WTC11 (cell line): Measurements from ENCODE around the gene FRAT2.

ENCODE experiments used
- ATF2 ChIP-seq: sonication (generic); formaldehyde crosslinking; IDR thresholded peaks from 2 replicates; pipeline ENCODE4 v1.8.1; 2022; ENCODE audit warnings: low read depth, missing genetic modification reagents, borderline replicate concordance
- CBFB ChIP-seq: sonication (generic); formaldehyde crosslinking; IDR thresholded peaks from 2 replicates; pipeline ENCODE4 v1.8.1; 2022; ENCODE audit warnings: mild to moderate bottlenecking, low read depth, missing genetic modification reagents
- CREM ChIP-seq: sonication (generic); formaldehyde crosslinking; IDR thresholded peaks from 2 replicates; pipeline ENCODE4 v1.8.1; 2022; ENCODE audit warnings: mild to moderate bottlenecking, missing genetic modification reagents, moderate library complexity
- CTCF ChIP-seq: fragments of 200-600 bp; IDR thresholded peaks from 2 replicates; pipeline ENCODE4 v1.8.0; 2022; ENCODE audit warnings: antibody characterized with exemption
- ELF4 ChIP-seq: sonication (generic); formaldehyde crosslinking; IDR thresholded peaks from 2 replicates; pipeline ENCODE4 v1.8.1; 2022; ENCODE audit warnings: low read depth, mild to moderate bottlenecking, moderate library complexity, missing genetic modification reagents
- GTF2I ChIP-seq: fragments of 250-450 bp; sonication (Bioruptor Pico); conservative IDR thresholded peaks from 2 replicates; pipeline ENCODE4 v1.4.0; 2021; ENCODE audit warnings: mild to moderate bottlenecking
- IRF1 ChIP-seq: sonication (generic); formaldehyde crosslinking; IDR thresholded peaks from 2 replicates; pipeline ENCODE4 v1.8.0; 2023; ENCODE audit warnings: missing genetic modification reagents
- IRF2 ChIP-seq: sonication (generic); formaldehyde crosslinking; IDR thresholded peaks from 2 replicates; pipeline ENCODE4 v1.8.0; 2022; ENCODE audit warnings: low read depth, missing genetic modification reagents, borderline replicate concordance
- SMAD4 ChIP-seq: sonication (generic); formaldehyde crosslinking; IDR thresholded peaks from 2 replicates; pipeline ENCODE4 v1.8.0; 2022; ENCODE audit warnings: mild to moderate bottlenecking, missing genetic modification reagents
- USF1 ChIP-seq: sonication (generic); formaldehyde crosslinking; IDR thresholded peaks from 2 replicates; pipeline ENCODE4 v1.8.0; 2022; ENCODE audit warnings: mild to moderate bottlenecking, missing genetic modification reagents

- TF ChIP-seq CTCF (no peak), CBFB (CRISPR knock-in tag) (no peak), GTF2I (CRISPR knock-in tag) (no peak), USF1 (no peak), CREM (CRISPR knock-in tag) (no peak), IRF2 (CRISPR knock-in tag) (no peak), ATF2 (CRISPR knock-in tag) (no peak), SMAD4 (no peak), ELF4 (CRISPR knock-in tag) (no peak), IRF1 (CRISPR knock-in tag) (no peak)
Observed at GRCh38 chr10:97323501-97323900, 11.0 kb downstream of the FRAT2 start.
